HG02571 (cell line): ENCODE results near the gene PNPO.

Source experiments
- ATAC-seq: cut with Tn5 transposase; IDR thresholded peaks from one replicate; pipeline ENCODE4 v1.9.1; 2021; ENCODE audit warnings: mild to moderate bottlenecking, moderate library complexity; ENCODE audit not compliant: unreplicated experiment

The PNPO gene

GRCh38 chr17:47949197-47949759 lies 7.9 kb downstream of the PNPO start:
- ATAC-seq, result no peak

GRCh38 chr17:47949946-47950345 lies 8.6 kb downstream of the PNPO start:
- ATAC-seq, result no peak

GRCh38 chr17:47950448-47950847 lies 9.1 kb downstream of the PNPO start:
- ATAC-seq, result no peak

GRCh38 chr17:47952171-47953021 lies 11.0 kb downstream of the PNPO start:
- ATAC-seq, result no peak

- no peak for ATAC-seq
Measured at GRCh38 chr17:47953909-47954308, 12.5 kb downstream of the PNPO start.

- no peak for ATAC-seq
Measured at GRCh38 chr17:47955497-47956461, 14.4 kb downstream of the PNPO start.

GRCh38 chr17:47956791-47957590 lies 15.6 kb downstream of the PNPO start:
- no peak for ATAC-seq

- ATAC-seq, result no peak
Measured at GRCh38 chr17:47957591-47958490, 16.5 kb downstream of the PNPO start, which contains the start of gene PRR15L. Gene PRR15L (minus strand): TSS chr17:47957883. CDS start chr17:47953234, 4,649 bp downstream.

GRCh38 chr17:47959825-47960655 lies 18.7 kb downstream of the PNPO start:
- ATAC-seq, result no peak

GRCh38 chr17:47961406-47961805 lies 20.0 kb downstream of the PNPO start:
- ATAC-seq, result no peak

- no peak for ATAC-seq
Measured at GRCh38 chr17:47962901-47963300, 21.5 kb downstream of the PNPO start.

GRCh38 chr17:47964856-47965255 lies 23.5 kb downstream of the PNPO start:
- no peak for ATAC-seq

GRCh38 chr17:47966079-47966519 lies 24.7 kb downstream of the PNPO start:
- ATAC-seq, result no peak

- no peak for ATAC-seq
Measured at GRCh38 chr17:47967607-47968252, 26.4 kb downstream of the PNPO start.

GRCh38 chr17:47968836-47969235 lies 27.5 kb downstream of the PNPO start:
- ATAC-seq, result no peak

- no peak for ATAC-seq
Measured at GRCh38 chr17:47969930-47970724, 28.8 kb downstream of the PNPO start.
